ENCODE data around the gene RABGGTB. TPM values are rescaled to one million over a fixed set of nuclear protein-coding genes. Genes with fewer than 3 reads are reported as not detected.
"Not testable (repeated sequence)": the region's sequence is repeated elsewhere in the genome, so short reads cannot be mapped to it uniquely, and the experiment has no call there.

Gene RABGGTB
- total and polyA plus RNA-seq, 4 donors, result 24.3 to 74.8 (median 47.2) TPM

DNA sequence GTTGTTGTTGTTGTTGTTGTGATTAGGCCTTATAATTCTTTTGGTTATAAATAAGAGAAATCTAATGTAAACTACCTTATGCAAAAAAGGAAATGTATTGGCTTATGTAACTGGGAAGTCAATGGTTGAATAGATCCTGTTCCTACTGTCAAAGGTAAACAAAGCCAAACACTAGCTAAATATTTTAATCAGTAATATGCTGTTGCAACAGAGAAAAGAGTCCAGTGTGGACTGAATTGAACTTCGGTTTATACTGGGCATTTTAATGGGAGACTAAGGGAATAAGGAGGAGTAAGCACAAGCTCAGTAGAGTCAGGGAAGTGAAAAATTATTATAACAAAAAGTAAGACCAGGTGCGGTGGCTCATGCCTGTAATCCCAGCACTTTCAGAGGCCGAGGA lies 26.0 kb downstream of the RABGGTB start (continued):
- TF ChIP-seq, protein P1, sequence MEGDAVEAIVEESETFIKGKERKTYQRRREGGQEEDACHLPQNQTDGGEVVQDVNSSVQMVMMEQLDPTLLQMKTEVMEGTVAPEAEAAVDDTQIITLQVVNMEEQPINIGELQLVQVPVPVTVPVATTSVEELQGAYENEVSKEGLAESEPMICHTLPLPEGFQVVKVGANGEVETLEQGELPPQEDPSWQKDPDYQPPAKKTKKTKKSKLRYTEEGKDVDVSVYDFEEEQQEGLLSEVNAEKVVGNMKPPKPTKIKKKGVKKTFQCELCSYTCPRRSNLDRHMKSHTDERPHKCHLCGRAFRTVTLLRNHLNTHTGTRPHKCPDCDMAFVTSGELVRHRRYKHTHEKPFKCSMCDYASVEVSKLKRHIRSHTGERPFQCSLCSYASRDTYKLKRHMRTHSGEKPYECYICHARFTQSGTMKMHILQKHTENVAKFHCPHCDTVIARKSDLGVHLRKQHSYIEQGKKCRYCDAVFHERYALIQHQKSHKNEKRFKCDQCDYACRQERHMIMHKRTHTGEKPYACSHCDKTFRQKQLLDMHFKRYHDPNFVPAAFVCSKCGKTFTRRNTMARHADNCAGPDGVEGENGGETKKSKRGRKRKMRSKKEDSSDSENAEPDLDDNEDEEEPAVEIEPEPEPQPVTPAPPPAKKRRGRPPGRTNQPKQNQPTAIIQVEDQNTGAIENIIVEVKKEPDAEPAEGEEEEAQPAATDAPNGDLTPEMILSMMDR (IDR thresholded peaks at IDR 0.05; ENCODE audit: low read depth, low read length, missing input control), result no peak
- TF ChIP-seq HNF4G (IDR thresholded peaks at IDR 0.05), result no peak

DNA sequence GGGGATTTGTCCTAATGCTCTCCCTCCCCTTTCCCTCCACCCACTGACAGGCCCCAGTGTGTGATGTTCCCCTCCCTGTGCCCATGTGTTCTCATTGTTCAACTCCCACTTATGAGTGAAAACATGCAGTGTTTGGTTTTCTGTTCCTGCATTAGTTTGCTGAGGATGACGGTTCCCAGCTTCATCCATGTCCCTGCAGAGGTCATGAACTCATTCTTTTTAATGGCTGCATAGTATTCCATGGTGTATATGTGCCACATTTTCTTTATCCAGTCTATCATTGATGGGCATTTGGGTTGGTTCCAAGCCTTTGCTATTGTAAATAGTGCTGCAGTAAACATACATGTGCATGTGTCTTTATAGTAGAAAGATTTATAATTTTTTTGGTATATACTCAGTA lies 37.5 kb downstream of the RABGGTB start:
- not testable (repeated sequence) for H3K9me3 ChIP-seq (ENCODE audit: control insufficient read depth in 4 of 4, low read length in 3 of 4); H3K4me1 ChIP-seq (ENCODE audit: control insufficient read depth in 4 of 4, insufficient read depth in 4 of 4, low read length in 3 of 4); H3K27me3 ChIP-seq (ENCODE audit: control insufficient read depth in 4 of 4, insufficient read depth in 4 of 4, low read length in 3 of 4); H3K27ac ChIP-seq (ENCODE audit: low read depth in 1 of 2, low read length in 2 of 2); H3K9ac ChIP-seq (ENCODE audit: low read depth in 1 of 2, low read length in 2 of 2); H3K36me3 ChIP-seq (ENCODE audit: control insufficient read depth in 4 of 4, insufficient read depth in 3 of 4, low read depth in 1 of 4, low read length in 3 of 4); H3K4me3 ChIP-seq (ENCODE audit: low read depth in 1 of 3, low read length in 3 of 3); DNase-seq (ENCODE audit: low spot score)
- 85% methylated on average over 1 of the region's 1 CpG for WGBS

DNA sequence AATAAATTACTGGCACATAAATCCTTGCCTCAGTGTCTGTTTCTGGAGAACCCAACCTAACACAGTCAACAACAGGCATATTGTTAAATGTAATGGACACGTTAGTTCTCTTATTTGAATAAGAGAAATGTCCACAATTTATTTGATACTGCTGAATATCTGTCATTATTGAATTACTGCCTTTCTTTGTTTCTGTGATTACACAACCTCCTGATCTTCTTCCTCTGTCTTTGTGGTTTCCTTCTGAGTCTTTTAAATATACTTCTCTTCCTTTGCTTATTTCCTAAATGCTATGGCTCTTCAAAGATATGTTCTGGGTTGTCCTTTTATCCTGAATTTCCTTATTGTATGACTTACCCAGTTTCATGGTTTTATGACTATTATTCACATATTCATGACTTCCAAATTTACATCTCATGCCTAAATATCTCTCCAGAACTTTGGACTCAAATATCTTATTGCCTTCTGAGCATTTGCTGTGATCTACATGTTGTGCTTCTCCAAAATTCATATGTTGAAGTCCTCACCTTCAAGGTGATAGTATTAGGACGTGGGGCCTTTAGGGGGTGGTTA lies 50.6 kb downstream of the RABGGTB start:
- H3K27ac ChIP-seq (ENCODE audit: low read depth in 1 of 2, low read length in 2 of 2), result no peak overlapping the region
- no peak for DNase-seq (ENCODE audit: low spot score)
- H3K36me3 ChIP-seq (ENCODE audit: control insufficient read depth in 4 of 4, insufficient read depth in 3 of 4, low read depth in 1 of 4, low read length in 3 of 4), result no peaks in the 10 kb centered on the region
- H3K9me3 ChIP-seq (ENCODE audit: control insufficient read depth in 4 of 4, low read length in 3 of 4), result no peaks in the 10 kb centered on the region
- no peaks in the 10 kb centered on the region for H3K27me3 ChIP-seq (ENCODE audit: control insufficient read depth in 4 of 4, insufficient read depth in 4 of 4, low read length in 3 of 4)
- H3K9ac ChIP-seq (ENCODE audit: low read depth in 1 of 2, low read length in 2 of 2), result no peak overlapping the region
- H3K4me1 ChIP-seq (ENCODE audit: control insufficient read depth in 4 of 4, insufficient read depth in 4 of 4, low read length in 3 of 4), result no peaks in the 10 kb centered on the region
- H3K4me3 ChIP-seq (ENCODE audit: low read depth in 1 of 3, low read length in 3 of 3), result no peak overlapping the region
- no peak for TF ChIP-seq FOXA2 (IDR thresholded peaks at IDR 0.05)
- TF ChIP-seq NR2F2 (IDR thresholded peaks at IDR 0.05), result no peak
- TF ChIP-seq EGR1 (IDR thresholded peaks at IDR 0.05; ENCODE audit: low read depth in 2 of 2), result no peak
- no peak for TF ChIP-seq RXRA (IDR thresholded peaks at IDR 0.05)
- WGBS, result 70% methylated on average over 2 of the region's 2 CpGs

DNA sequence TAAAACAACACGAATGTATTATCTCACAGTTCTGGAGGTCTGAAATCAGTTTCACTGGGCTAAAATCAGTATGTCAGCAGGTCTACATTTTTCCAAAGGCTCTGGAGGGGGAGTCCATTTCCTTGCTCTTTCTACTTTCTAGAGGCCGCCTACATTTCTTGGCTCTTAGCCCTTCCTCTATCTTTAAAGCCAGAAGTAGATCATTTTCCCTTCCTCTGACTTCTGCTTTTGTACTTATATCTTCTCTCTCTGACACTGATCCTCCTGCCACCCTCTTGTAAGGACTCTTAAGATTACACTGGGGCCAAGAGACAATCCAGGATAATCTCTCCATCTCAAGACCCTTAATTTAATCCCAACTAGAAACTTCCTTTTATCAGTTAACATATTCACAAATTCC lies 52.0 kb downstream of the RABGGTB start:
- H3K9me3 ChIP-seq (ENCODE audit: control insufficient read depth in 4 of 4, low read length in 3 of 4), result no peaks in the 10 kb centered on the region
- no peak overlapping the region for H3K4me3 ChIP-seq (ENCODE audit: low read depth in 1 of 3, low read length in 3 of 3)
- H3K27ac ChIP-seq (ENCODE audit: low read depth in 1 of 2, low read length in 2 of 2), result no peak overlapping the region
- WGBS, result 64% methylated on average over 2 of the region's 2 CpGs
- no peak for TF ChIP-seq RXRA (IDR thresholded peaks at IDR 0.05)
- no peak for TF ChIP-seq EGR1 (IDR thresholded peaks at IDR 0.05; ENCODE audit: low read depth in 2 of 2)
- no peak for TF ChIP-seq FOXA1 (IDR thresholded peaks at IDR 0.05)
- TF ChIP-seq FOXA2 (IDR thresholded peaks at IDR 0.05), result no peak
- TF ChIP-seq, protein P2, sequence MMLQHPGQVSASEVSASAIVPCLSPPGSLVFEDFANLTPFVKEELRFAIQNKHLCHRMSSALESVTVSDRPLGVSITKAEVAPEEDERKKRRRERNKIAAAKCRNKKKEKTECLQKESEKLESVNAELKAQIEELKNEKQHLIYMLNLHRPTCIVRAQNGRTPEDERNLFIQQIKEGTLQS (IDR thresholded peaks at IDR 0.05), result no peak
- no peaks in the 10 kb centered on the region for H3K36me3 ChIP-seq (ENCODE audit: control insufficient read depth in 4 of 4, insufficient read depth in 3 of 4, low read depth in 1 of 4, low read length in 3 of 4)
- H3K9ac ChIP-seq (ENCODE audit: low read depth in 1 of 2, low read length in 2 of 2), result no peak overlapping the region
- no peak for DNase-seq (ENCODE audit: low spot score)
- no peaks in the 10 kb centered on the region for H3K4me1 ChIP-seq (ENCODE audit: control insufficient read depth in 4 of 4, insufficient read depth in 4 of 4, low read length in 3 of 4)
- H3K27me3 ChIP-seq (ENCODE audit: control insufficient read depth in 4 of 4, insufficient read depth in 4 of 4, low read length in 3 of 4), result no peaks in the 10 kb centered on the region

DNA sequence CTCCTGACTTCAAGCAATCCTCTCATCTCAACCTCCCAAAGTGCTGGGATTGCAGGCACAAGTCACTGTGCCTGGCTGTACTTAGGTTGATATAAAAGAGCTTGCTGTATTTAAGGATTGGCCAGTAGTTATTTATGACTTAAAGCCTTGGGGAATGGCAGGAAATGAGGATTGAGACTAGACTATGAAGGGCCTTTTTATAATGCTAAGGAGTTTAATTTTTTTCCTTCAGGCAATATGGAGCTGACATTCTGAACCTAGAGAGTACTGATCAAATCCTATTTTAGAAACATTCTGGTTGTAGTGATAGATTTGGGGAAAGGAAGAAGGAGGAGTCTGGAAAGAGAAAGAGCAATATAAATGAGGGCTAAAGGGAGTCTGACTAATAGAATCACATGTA lies 55.4 kb downstream of the RABGGTB start:
- H3K4me3 ChIP-seq (ENCODE audit: low read depth in 1 of 3, low read length in 3 of 3), result no peak overlapping the region
- no peaks in the 10 kb centered on the region for H3K4me1 ChIP-seq (ENCODE audit: control insufficient read depth in 4 of 4, insufficient read depth in 4 of 4, low read length in 3 of 4)
- no peak overlapping the region for H3K27ac ChIP-seq (ENCODE audit: low read depth in 1 of 2, low read length in 2 of 2)
- H3K36me3 ChIP-seq (ENCODE audit: control insufficient read depth in 4 of 4, insufficient read depth in 3 of 4, low read depth in 1 of 4, low read length in 3 of 4), result no peaks in the 10 kb centered on the region
- H3K27me3 ChIP-seq (ENCODE audit: control insufficient read depth in 4 of 4, insufficient read depth in 4 of 4, low read length in 3 of 4), result no peaks in the 10 kb centered on the region
- DNase-seq (ENCODE audit: low spot score), result no peak
- H3K9me3 ChIP-seq (ENCODE audit: control insufficient read depth in 4 of 4, low read length in 3 of 4), result no peaks in the 10 kb centered on the region
- no peak overlapping the region for H3K9ac ChIP-seq (ENCODE audit: low read depth in 1 of 2, low read length in 2 of 2)
- TF ChIP-seq JUND (IDR thresholded peaks at IDR 0.05), result no peak
- no peak for TF ChIP-seq TAF1 (conservative IDR thresholded peaks at IDR 0.05)
- no peak for TF ChIP-seq YY1 (IDR thresholded peaks at IDR 0.05)
- no peak for TF ChIP-seq NR2F2 (IDR thresholded peaks at IDR 0.05)
- TF ChIP-seq, protein P1 (IDR thresholded peaks at IDR 0.05; ENCODE audit: low read depth, low read length, missing input control), result no peak
- TF ChIP-seq, protein P3, sequence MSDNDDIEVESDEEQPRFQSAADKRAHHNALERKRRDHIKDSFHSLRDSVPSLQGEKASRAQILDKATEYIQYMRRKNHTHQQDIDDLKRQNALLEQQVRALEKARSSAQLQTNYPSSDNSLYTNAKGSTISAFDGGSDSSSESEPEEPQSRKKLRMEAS (IDR thresholded peaks at IDR 0.05), result no peak
- no peak for TF ChIP-seq HNF4A (conservative IDR thresholded peaks at IDR 0.05)
- no peak for TF ChIP-seq FOXA2 (IDR thresholded peaks at IDR 0.05)
- no peak for TF ChIP-seq GABPA (IDR thresholded peaks at IDR 0.05 in 1 of 2, conservative IDR thresholded peaks at IDR 0.05 in 1 of 2)
- TF ChIP-seq SP1 (IDR thresholded peaks at IDR 0.05), result no peak
- TF ChIP-seq RXRA (IDR thresholded peaks at IDR 0.05), result no peak
- TF ChIP-seq EGR1 (IDR thresholded peaks at IDR 0.05; ENCODE audit: low read depth in 2 of 2), result no peak
- TF ChIP-seq FOXA1 (IDR thresholded peaks at IDR 0.05), result no peak
- TF ChIP-seq HNF4G (IDR thresholded peaks at IDR 0.05), result no peak

All from liver (tissue), 9 donors.